Measurements from ENCODE around the gene CCNL2. TPM values are rescaled to one million over a fixed set of nuclear protein-coding genes. Genes with fewer than 3 reads are reported as not detected.
A peak's percentile ranks its signal among the peaks of the same experiment; 100 is the strongest.

Gene CCNL2
- total and polyA plus RNA-seq, 2 of the 13 experiments (the other 11 are each of a cell fraction or from before 2014, with no cell fraction given) = 105 to 340 TPM

- TF ChIP-seq PRDM4 (CRISPR knock-in tag; IDR thresholded peaks at IDR 0.05; ENCODE audit: borderline replicate concordance) (no peak), DMTF1 (CRISPR knock-in tag; IDR thresholded peaks at IDR 0.05) (no peak), MEIS1 (CRISPR knock-in tag; IDR thresholded peaks at IDR 0.05; ENCODE audit: borderline replicate concordance) (0 out of 2 replicates have a peak, but pooled peaks have one; percentile 7), ZNF772 (CRISPR knock-in tag; IDR thresholded peaks at IDR 0.05) (no peak), FOXC1 (CRISPR knock-in tag; IDR thresholded peaks at IDR 0.05; ENCODE audit: borderline replicate concordance) (0 out of 2 replicates have a peak, but pooled peaks have one; percentile 37), ATF7 (IDR thresholded peaks at IDR 0.05) (no peak), ATF7 (CRISPR knock-in tag; IDR thresholded peaks at IDR 0.05) (0 out of 2 replicates have a peak, but pooled peaks have one; percentile 9), KDM1A (CRISPR knock-in tag; IDR thresholded peaks at IDR 0.05) (no peak), ELF3 (CRISPR knock-in tag; IDR thresholded peaks at IDR 0.05) (no peak), ZNF256 (CRISPR knock-in tag; conservative IDR thresholded peaks at IDR 0.05) (no peak), ZNF660 (CRISPR knock-in tag; IDR thresholded peaks at IDR 0.05; ENCODE audit: borderline replicate concordance, low read depth) (no peak), SMARCE1 (IDR thresholded peaks at IDR 0.05; ENCODE audit: borderline replicate concordance) (no peak), ZNF850 (CRISPR knock-in tag; conservative IDR thresholded peaks at IDR 0.05) (0 out of 2 replicates have a peak, but pooled peaks have one; percentile 70), MIXL1 (CRISPR knock-in tag; IDR thresholded peaks at IDR 0.05) (no peak), ZNF18 (CRISPR knock-in tag; IDR thresholded peaks at IDR 0.05; ENCODE audit: insufficient replicate concordance) (no peak), RBFOX2 (IDR thresholded peaks at IDR 0.05; ENCODE audit: low read depth, low read length) (peak; percentile 69), AHDC1 (CRISPR knock-in tag; IDR thresholded peaks at IDR 0.05; ENCODE audit: borderline replicate concordance) (no peak), ZNF430 (CRISPR knock-in tag; IDR thresholded peaks at IDR 0.05) (peak; percentile 20; the same call in 1 of the 2 replicates), SCMH1 (CRISPR knock-in tag; IDR thresholded peaks at IDR 0.05; ENCODE audit: borderline replicate concordance) (no peak), ZNF652 (CRISPR knock-in tag; IDR thresholded peaks at IDR 0.05; ENCODE audit: borderline replicate concordance, low read depth) (no peak)
These were observed 34.6 kb upstream of the CCNL2 start (continued) for GRCh38 chr1:1433804-1434130.
